DOHH2 (cell line): Measurements from ENCODE around the gene GRAP.
"Not testable (repeated sequence)": the region's sequence is repeated elsewhere in the genome, so short reads cannot be mapped to it uniquely, and the experiment has no call there.

Experiments used
- EZH2phosphoT487 ChIP-seq: fragments of 200-600 bp; sonication (generic); IDR thresholded peaks from 2 replicates; pipeline ENCODE4 v1.6.1; 2017; ENCODE audit warnings: borderline replicate concordance, mild to moderate bottlenecking, antibody characterized with exemption, low read length, moderate library complexity, mixed read lengths
- TF ChIP-seq, protein P1 (sequence below): fragments of 200-600 bp; sonication (generic); IDR thresholded peaks from one replicate; pipeline ENCODE4 v1.5.1; 2014; ENCODE audit warnings: antibody characterized with exemption, mild to moderate bottlenecking, low read depth, low read length; ENCODE audit not compliant: poor library complexity, severe bottlenecking

DNA sequence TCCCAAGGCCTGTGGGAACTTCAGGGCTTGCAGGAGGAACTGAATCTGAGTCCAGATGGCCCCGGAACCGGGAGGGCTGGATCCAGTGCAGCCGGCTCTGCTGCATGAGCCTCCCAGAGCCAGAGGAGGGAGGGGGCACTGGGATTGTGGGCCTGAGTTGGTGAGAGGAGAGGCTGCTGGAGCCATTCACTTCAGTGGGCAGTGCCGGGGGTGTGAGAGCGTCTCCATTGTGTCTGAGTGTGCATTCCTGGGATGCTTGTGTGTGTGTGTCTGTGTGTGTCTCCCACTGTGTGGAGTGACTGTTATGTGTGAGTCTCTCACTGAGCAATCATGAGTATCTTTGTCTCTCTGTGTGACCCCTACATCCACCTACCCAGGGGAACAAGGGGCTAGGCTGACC lies 17.0 kb downstream of the GRAP start:
- TF ChIP-seq, protein P1, sequence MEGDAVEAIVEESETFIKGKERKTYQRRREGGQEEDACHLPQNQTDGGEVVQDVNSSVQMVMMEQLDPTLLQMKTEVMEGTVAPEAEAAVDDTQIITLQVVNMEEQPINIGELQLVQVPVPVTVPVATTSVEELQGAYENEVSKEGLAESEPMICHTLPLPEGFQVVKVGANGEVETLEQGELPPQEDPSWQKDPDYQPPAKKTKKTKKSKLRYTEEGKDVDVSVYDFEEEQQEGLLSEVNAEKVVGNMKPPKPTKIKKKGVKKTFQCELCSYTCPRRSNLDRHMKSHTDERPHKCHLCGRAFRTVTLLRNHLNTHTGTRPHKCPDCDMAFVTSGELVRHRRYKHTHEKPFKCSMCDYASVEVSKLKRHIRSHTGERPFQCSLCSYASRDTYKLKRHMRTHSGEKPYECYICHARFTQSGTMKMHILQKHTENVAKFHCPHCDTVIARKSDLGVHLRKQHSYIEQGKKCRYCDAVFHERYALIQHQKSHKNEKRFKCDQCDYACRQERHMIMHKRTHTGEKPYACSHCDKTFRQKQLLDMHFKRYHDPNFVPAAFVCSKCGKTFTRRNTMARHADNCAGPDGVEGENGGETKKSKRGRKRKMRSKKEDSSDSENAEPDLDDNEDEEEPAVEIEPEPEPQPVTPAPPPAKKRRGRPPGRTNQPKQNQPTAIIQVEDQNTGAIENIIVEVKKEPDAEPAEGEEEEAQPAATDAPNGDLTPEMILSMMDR: not testable (repeated sequence)
- not testable (repeated sequence) for TF ChIP-seq EZH2phosphoT487
